ENCODE data around the gene LIPI. TPM values are rescaled to one million over a fixed set of nuclear protein-coding genes. Genes with fewer than 3 reads are reported as not detected.

Gene LIPI
- total and polyA plus RNA-seq, 2 donors (not counting 1 experiment from before 2014, with no cell fraction given), result not detected

GRCh38 chr21:14088391-14088790 lies 122.4 kb downstream of the LIPI start:
- Histone ChIP-seq H3K27ac (ENCODE audit: insufficient read depth, low read length) (no peak overlapping the region), H3K27me3 (ENCODE audit: control insufficient read depth, insufficient read depth, low read length) (no peaks in the 10 kb centered on the region), H3K4me1 (ENCODE audit: control insufficient read depth, extremely low read depth, insufficient read depth, low read length) (no peaks in the 10 kb centered on the region), H3K36me3 (ENCODE audit: control insufficient read depth, insufficient read depth, low read length) (no peaks in the 10 kb centered on the region), H2AFZ (ENCODE audit: low read length) (no peak overlapping the region), H3K9ac (ENCODE audit: insufficient read depth, low read length) (no peak overlapping the region), H3K9me3 (ENCODE audit: control insufficient read depth, insufficient read depth, low read depth, low read length) (no peaks in the 10 kb centered on the region), H3K4me3 (replicated peaks in 1 of 4; ENCODE audit: control extremely low read depth in 1 of 4, insufficient read depth in 1 of 4, low read depth in 3 of 4, low read length in 4 of 4) (no peak overlapping the region), H3K4me2 (ENCODE audit: extremely low read depth, insufficient read depth, low read length) (no peak overlapping the region), H4K20me1 (ENCODE audit: control insufficient read depth, extremely low read depth, insufficient read depth, low read length) (no peaks in the 10 kb centered on the region), H3K79me2 (ENCODE audit: control insufficient read depth, insufficient read depth, low read length) (no peaks in the 10 kb centered on the region)
- TF ChIP-seq CTCF (conservative IDR thresholded peaks at IDR 0.05 in 1 of 2, IDR thresholded peaks at IDR 0.05 in 1 of 2; ENCODE audit: low read depth in 1 of 2, low read length in 2 of 2) (no peak), EZH2 (IDR thresholded peaks at IDR 0.05; ENCODE audit: low read length, missing control alignments) (no peak)
- no peak for DNase-seq (ENCODE audit: low read depth in 2 of 2)

GRCh38 chr21:14086553-14086952 lies 124.2 kb downstream of the LIPI start:
- Histone ChIP-seq H3K4me2 (ENCODE audit: extremely low read depth, insufficient read depth, low read length) (no peak overlapping the region), H3K4me1 (ENCODE audit: control insufficient read depth, extremely low read depth, insufficient read depth, low read length) (no peaks in the 10 kb centered on the region), H3K27ac (ENCODE audit: insufficient read depth, low read length) (no peak overlapping the region), H3K9ac (ENCODE audit: insufficient read depth, low read length) (no peak overlapping the region), H3K9me3 (ENCODE audit: control insufficient read depth, insufficient read depth, low read depth, low read length) (no peaks in the 10 kb centered on the region), H3K27me3 (ENCODE audit: control insufficient read depth, insufficient read depth, low read length) (no peaks in the 10 kb centered on the region), H3K4me3 (replicated peaks in 1 of 4; ENCODE audit: control extremely low read depth in 1 of 4, insufficient read depth in 1 of 4, low read depth in 3 of 4, low read length in 4 of 4) (no peak overlapping the region), H3K79me2 (ENCODE audit: control insufficient read depth, insufficient read depth, low read length) (no peaks in the 10 kb centered on the region), H4K20me1 (ENCODE audit: control insufficient read depth, extremely low read depth, insufficient read depth, low read length) (no peaks in the 10 kb centered on the region), H2AFZ (ENCODE audit: low read length) (no peak overlapping the region), H3K36me3 (ENCODE audit: control insufficient read depth, insufficient read depth, low read length) (no peaks in the 10 kb centered on the region)
- TF ChIP-seq EZH2 (IDR thresholded peaks at IDR 0.05; ENCODE audit: low read length, missing control alignments) (no peak), CTCF (conservative IDR thresholded peaks at IDR 0.05 in 1 of 2, IDR thresholded peaks at IDR 0.05 in 1 of 2; ENCODE audit: low read depth in 1 of 2, low read length in 2 of 2) (no peak)
- no peak for DNase-seq (ENCODE audit: low read depth in 2 of 2)

GRCh38 chr21:14084701-14085100 lies 126.1 kb downstream of the LIPI start:
- Histone ChIP-seq H3K4me2 (ENCODE audit: extremely low read depth, insufficient read depth, low read length) (no peak overlapping the region), H3K4me1 (ENCODE audit: control insufficient read depth, extremely low read depth, insufficient read depth, low read length) (no peaks in the 10 kb centered on the region), H3K79me2 (ENCODE audit: control insufficient read depth, insufficient read depth, low read length) (no peaks in the 10 kb centered on the region), H4K20me1 (ENCODE audit: control insufficient read depth, extremely low read depth, insufficient read depth, low read length) (no peaks in the 10 kb centered on the region), H3K27me3 (ENCODE audit: control insufficient read depth, insufficient read depth, low read length) (no peaks in the 10 kb centered on the region), H2AFZ (ENCODE audit: low read length) (no peak overlapping the region), H3K36me3 (ENCODE audit: control insufficient read depth, insufficient read depth, low read length) (no peaks in the 10 kb centered on the region), H3K9me3 (ENCODE audit: control insufficient read depth, insufficient read depth, low read depth, low read length) (no peaks in the 10 kb centered on the region), H3K27ac (ENCODE audit: insufficient read depth, low read length) (no peak overlapping the region), H3K9ac (ENCODE audit: insufficient read depth, low read length) (no peak overlapping the region), H3K4me3 (replicated peaks in 1 of 4; ENCODE audit: control extremely low read depth in 1 of 4, insufficient read depth in 1 of 4, low read depth in 3 of 4, low read length in 4 of 4) (no peak overlapping the region)
- TF ChIP-seq CTCF (conservative IDR thresholded peaks at IDR 0.05 in 1 of 2, IDR thresholded peaks at IDR 0.05 in 1 of 2; ENCODE audit: low read depth in 1 of 2, low read length in 2 of 2) (no peak), EZH2 (IDR thresholded peaks at IDR 0.05; ENCODE audit: low read length, missing control alignments) (no peak)
- DNase-seq (ENCODE audit: low read depth in 2 of 2), result no peak

Measured in fibroblast of lung (primary cell).